GM18861 (cell line): ENCODE results near the gene SLC9A9.
A peak's percentile ranks its signal among the peaks of the same experiment; 100 is the strongest.
"Not testable (repeated sequence)": the region's sequence is repeated elsewhere in the genome, so short reads cannot be mapped to it uniquely, and the experiment has no call there.

Source experiments
- ATAC-seq: cut with Tn5 transposase; IDR thresholded peaks from one replicate; pipeline ENCODE4 v1.9.1; 2021; ENCODE audit not compliant: unreplicated experiment

Gene SLC9A9

GRCh38 chr3:143810953-143811265 is 37.4 kb downstream of the SLC9A9 start:
- ATAC-seq, result no peak

- ATAC-seq, result no peak
Observed at GRCh38 chr3:143810166-143810952, 37.9 kb downstream of the SLC9A9 start.

GRCh38 chr3:143809121-143809621 is 39.1 kb downstream of the SLC9A9 start:
- ATAC-seq, result no peak

- ATAC-seq, result no peak
Observed at GRCh38 chr3:143808030-143808429, 40.2 kb downstream of the SLC9A9 start.

- ATAC-seq, result no peak
Observed at GRCh38 chr3:143806038-143806437, 42.2 kb downstream of the SLC9A9 start.

- ATAC-seq, result not testable (repeated sequence)
Observed at GRCh38 chr3:143805476-143805875, 42.8 kb downstream of the SLC9A9 start.

- ATAC-seq, result not testable (repeated sequence)
Observed at GRCh38 chr3:143801046-143801445, 47.2 kb downstream of the SLC9A9 start.

- ATAC-seq, result not testable (repeated sequence)
Observed at GRCh38 chr3:143798151-143798550, 50.1 kb downstream of the SLC9A9 start.

- ATAC-seq, result no peak
Observed at GRCh38 chr3:143795874-143796273, 52.4 kb downstream of the SLC9A9 start.

- no peak for ATAC-seq
Observed at GRCh38 chr3:143794793-143795462, 53.3 kb downstream of the SLC9A9 start.

- no peak for ATAC-seq
Observed at GRCh38 chr3:143793971-143794370, 54.3 kb downstream of the SLC9A9 start.

- no peak for ATAC-seq
Observed at GRCh38 chr3:143791386-143791785, 56.9 kb downstream of the SLC9A9 start.

GRCh38 chr3:143786219-143787191 is 61.8 kb downstream of the SLC9A9 start:
- peak; percentile 59 for ATAC-seq

- no peak for ATAC-seq
Observed at GRCh38 chr3:143784446-143784845, 63.8 kb downstream of the SLC9A9 start.

GRCh38 chr3:143783851-143784370 is 64.4 kb downstream of the SLC9A9 start:
- no peak for ATAC-seq

- ATAC-seq, result peak; percentile 89
Observed at GRCh38 chr3:143775459-143775858, 72.8 kb downstream of the SLC9A9 start.

- ATAC-seq, result no peak
Observed at GRCh38 chr3:143771939-143772338, 76.3 kb downstream of the SLC9A9 start.

- ATAC-seq, result no peak
Observed at GRCh38 chr3:143771258-143771657, 77.0 kb downstream of the SLC9A9 start.

- ATAC-seq, result no peak
Observed at GRCh38 chr3:143770391-143770790, 77.9 kb downstream of the SLC9A9 start.

GRCh38 chr3:143769616-143770015 is 78.7 kb downstream of the SLC9A9 start:
- ATAC-seq, result no peak

- ATAC-seq, result no peak
Observed at GRCh38 chr3:143764840-143765239, 83.4 kb downstream of the SLC9A9 start.
